Heart left ventricle (tissue), 16 donors: Measurements from ENCODE around the gene COX6A2. TPM values are rescaled to one million over a fixed set of nuclear protein-coding genes. Genes with fewer than 3 reads are reported as not detected.

Source experiments
- ATAC-seq, 4 donors: fragments of 200-7000 bp; cut with Tn5 transposase; one replicate each; pipeline ENCODE4 v1.9.1; 2020 to 2022; ENCODE audit warnings: moderate library complexity in 4 of 4, mild to moderate bottlenecking in 3 of 4, moderate number of reproducible peaks in 1 of 4
- DNase-seq, 5 donors: peaks; one replicate each; pipeline ENCODE4 v3.0.0-alpha.2; 2020
- H3K27ac ChIP-seq, 12 donors: fragments of 200-600 bp; sonication (generic) in 4 of 12; one replicate each; pipeline versions ENCODE4 v1.5.0 to v1.8.0; 2016 to 2022; ENCODE audit warnings: mild to moderate bottlenecking in 2 of 12
- H3K27me3 ChIP-seq, 9 donors: fragments of 200-600 bp; sonication (generic) in 2 of 9; one replicate each; pipeline versions ENCODE4 v1.5.1 to v1.8.0; 2016 to 2022; ENCODE audit warnings: mild to moderate bottlenecking in 3 of 9
- H3K36me3 ChIP-seq, 9 donors: fragments of 200-600 bp; sonication (generic) in 2 of 9; one replicate each; pipeline versions ENCODE4 v1.5.0 to v1.8.0; 2018 to 2022; ENCODE audit warnings: mild to moderate bottlenecking in 2 of 9
- H3K4me1 ChIP-seq, 12 donors: fragments of 200-600 bp; sonication (generic) in 4 of 12; one replicate each; pipeline versions ENCODE4 v1.5.0 to v1.8.0; 2016 to 2022; ENCODE audit warnings: mild to moderate bottlenecking in 3 of 12
- H3K4me3 ChIP-seq, 12 donors: fragments of 200-600 bp; sonication (generic) in 4 of 12; one replicate each; pipeline versions ENCODE4 v1.5.0 to v1.8.0; 2017 to 2022; ENCODE audit warnings: mild to moderate bottlenecking in 9 of 12, moderate library complexity in 4 of 12
- H3K9me3 ChIP-seq, 12 donors: fragments of 200-600 bp; sonication (generic) in 4 of 12; one replicate each; pipeline versions ENCODE4 v1.5.0 to v1.8.0; 2016 to 2022; ENCODE audit warnings: mild to moderate bottlenecking in 1 of 12
- CTCF ChIP-seq, 12 donors: fragments of 200-600 bp; sonication (generic) in 4 of 12; IDR thresholded peaks; one replicate each; pipeline versions ENCODE4 v1.5.0 to v1.8.0; 2018 to 2022; ENCODE audit warnings: antibody characterized with exemption in 12 of 12, mild to moderate bottlenecking in 5 of 12
- POLR2A ChIP-seq, 2 donors: fragments of 450-650 bp; IDR thresholded peaks; one replicate each; pipeline ENCODE4 v1.6.1; 2017; ENCODE audit warnings: antibody characterized with exemption in 2 of 2, mild to moderate bottlenecking in 2 of 2, moderate library complexity in 2 of 2
- WGBS, 4 donors: extraction: QIAGEN DNeasy Blood & Tissue Kit in 2 of 4; methylation state at CpG; one replicate each; pipeline versions ENCODE4 v1.1.5 to v1.1.7; 2013 to 2018; 5-methylcytosine and 5-hydroxymethylcytosine counted together
- intact Hi-C, 10 donors: fragments of 100-400 bp; cut with DNase I; formaldehyde crosslinking; loops; one replicate each; pipeline versions ENCODE4 v1.11.1 to v1.14.2; 2022
- polyA plus RNA-seq, 2 donors: library from polyadenylated mRNA; stranded (reverse); fragments of 200-250 nt; gene quantifications; one replicate each; pipeline ENCODE4 v1.2.3, GENCODE V29; 2013
- total RNA-seq, 9 donors: library from RNA; depleted of rRNA in 2 of 9; stranded (reverse); fragments of >200 nt in 2 of 9; fragmentation: NEBNext Ultra II Directional in 3 of 9; extraction: Animal tissue kit (Norgen Biotek cat#: 25700) in 3 of 9; gene quantifications; one replicate each; pipeline versions ENCODE4 v1.1.0 to v1.2.4, GENCODE V29; 2016 to 2023
- donor health status: ischemic (EF 13 %, LVEDD 7.1; RV severe dilation, severe dysfunction).
- donor health status: healthy with polysubstance abuse.
- donor health status: DM: no; HTN: yes; CAD: no.
- donor health status: DM: no; HTN: no; CAD: no.
- donor health status: ischemic (EF 25% LVEDD 6.9; RV normal size, moderate dysfunction).
- donor health status: ischemic (EF 25% LVEDD 5.7; RV mildly dilated, moderate dysfunction).
- donor health status: healthy.
- donor health status: DM: yes; HTN: yes; CAD: no.
- donor health status: ischemic (EF 35%, LVEDD 5.7; RV mildly dilated, moderate dysfunction).
- donor health status: nonischemic (EF 11% LVEDD 7.7; RV severe dilation, severe dysfunction).
- donor health status: DM: yes; HTN: yes; CAD: no.
- donor health status: PGD.
- donor health status: ischemic (EF 29% LVEDD 5.4; RV normal size, mild dysfunction).
- donor health status: nonischemic (EF 23%, LVEDD 6.1; RV moderate dilation, normal function).

The COX6A2 gene
- total and polyA plus RNA-seq, 11 donors, result 393 to 10,029 (median 1,151) TPM

- 22 to 40% (median 32%) methylated on average over 12 to 15 of the region's 15 CpGs for WGBS, 4 donors
- TF ChIP-seq CTCF (IDR thresholded peaks at IDR 0.05) (no peak), POLR2A (IDR thresholded peaks at IDR 0.05) (no peak)
- intact Hi-C loops, result loop anchor here in 3 of 10 donors (1.0 to 5.0 kb wide), 2 partner anchors 11 to 36 kb away; partner anchors contain the start of gene RUSF1 (in 2 of the 3)
Measured at GRCh38 chr16:31471241-31471874, 43.2 kb upstream of the COX6A2 start.

GRCh38 chr16:31470615-31471014, 42.5 kb upstream of the COX6A2 start:
- WGBS, 4 donors, result 84 to 89% (median 85%) methylated on average over 3 of the region's 3 CpGs
- H3K27me3 ChIP-seq, result peaks cover 0 to 2% (median 0%) of the 10 kb centered on the region in 9 donors
- H3K9me3 ChIP-seq, result no peaks in the 10 kb centered on the region
- no peak for TF ChIP-seq CTCF (IDR thresholded peaks at IDR 0.05)
- no peak for TF ChIP-seq POLR2A (IDR thresholded peaks at IDR 0.05)
- peaks cover 0 to 41% (median 30%) of the 10 kb centered on the region in 9 donors for H3K36me3 ChIP-seq
- H3K27ac ChIP-seq, result peak overlapping the region in 9 of 12 donors; percentile 79 to 97 (median 92)
- DNase-seq (no peak), ATAC-seq (no peak)
- intact Hi-C loops, result loop anchor here in 3 of 10 donors (1.0 to 5.0 kb wide), 2 partner anchors 10 to 37 kb away; partner anchors contain the start of gene RUSF1 (in 2 of the 3)
- H3K4me3 ChIP-seq, result peak overlapping the region in 2 of 12 donors; percentile 77 to 78
- H3K4me1 ChIP-seq, result peaks cover 0 to 31% (median 14%) of the 10 kb centered on the region in 12 donors

More at GRCh38 chr16:31471241-31471874, 43.2 kb upstream of the COX6A2 start:
- H3K36me3 ChIP-seq, result peaks cover 0 to 42% (median 31%) of the 10 kb centered on the region in 9 donors
- DNase-seq (no peak), ATAC-seq (no peak)
- H3K4me3 ChIP-seq, result peak overlapping the region; percentile 45 to 86 (median 68)
- peaks cover 0 to 2% (median 0%) of the 10 kb centered on the region in 9 donors for H3K27me3 ChIP-seq
- no peaks in the 10 kb centered on the region for H3K9me3 ChIP-seq
- H3K27ac ChIP-seq, result peak overlapping the region; percentile 75 to 97 (median 90)
- peaks cover 0 to 31% (median 14%) of the 10 kb centered on the region in 12 donors for H3K4me1 ChIP-seq

GRCh38 chr16:31467858-31468257, 39.7 kb upstream of the COX6A2 start:
- no peak for ATAC-seq
- DNase-seq, result no peak
- Histone ChIP-seq H3K4me3 (no peak overlapping the region), H3K36me3 (peaks cover 0 to 45% (median 35%) of the 10 kb centered on the region in 9 donors), H3K4me1 (peaks cover 0 to 21% (median 9%) of the 10 kb centered on the region in 12 donors), H3K27ac (no peak overlapping the region), H3K9me3 (no peaks in the 10 kb centered on the region), H3K27me3 (peaks cover 0 to 2% (median 0%) of the 10 kb centered on the region in 9 donors)
- TF ChIP-seq CTCF (IDR thresholded peaks at IDR 0.05) (no peak), POLR2A (IDR thresholded peaks at IDR 0.05) (no peak)
- 88 to 98% (median 95%) methylated on average over 5 of the region's 5 CpGs for WGBS, 4 donors
- intact Hi-C loops, result loop anchor here in 1 of 10 donors (10.0 kb wide), 1 partner anchor 247 kb away; a partner anchor contains a TSS

GRCh38 chr16:31467151-31467773, 39.1 kb upstream of the COX6A2 start:
- Histone ChIP-seq H3K36me3 (peaks cover 0 to 51% (median 41%) of the 10 kb centered on the region in 9 donors), H3K27ac (peak overlapping the region in 4 of 12 donors; percentile 29 to 64 (median 39)), H3K4me3 (no peak overlapping the region), H3K9me3 (no peaks in the 10 kb centered on the region), H3K27me3 (no peaks in the 10 kb centered on the region), H3K4me1 (peaks cover 0 to 15% (median 7%) of the 10 kb centered on the region in 12 donors)
- DNase-seq, result no peak
- ATAC-seq, result no peak
- no peak for TF ChIP-seq POLR2A (IDR thresholded peaks at IDR 0.05)
- TF ChIP-seq CTCF (IDR thresholded peaks at IDR 0.05), result no peak
- WGBS, 4 donors, result 82 to 83% (median 83%) methylated on average over 5 of the region's 5 CpGs
- intact Hi-C loops, result loop anchor here in 1 of 10 donors (10.0 kb wide), 1 partner anchor 248 kb away; a partner anchor contains a TSS
